ENCODE data around the gene HTR2C. TPM values are rescaled to one million over a fixed set of nuclear protein-coding genes. Genes with fewer than 3 reads are reported as not detected.

Gene HTR2C
- total and polyA plus RNA-seq, 2 of the 13 experiments (the other 11 are each of a cell fraction or from before 2014, with no cell fraction given): 0.01 TPM; not detected in 1

DNA sequence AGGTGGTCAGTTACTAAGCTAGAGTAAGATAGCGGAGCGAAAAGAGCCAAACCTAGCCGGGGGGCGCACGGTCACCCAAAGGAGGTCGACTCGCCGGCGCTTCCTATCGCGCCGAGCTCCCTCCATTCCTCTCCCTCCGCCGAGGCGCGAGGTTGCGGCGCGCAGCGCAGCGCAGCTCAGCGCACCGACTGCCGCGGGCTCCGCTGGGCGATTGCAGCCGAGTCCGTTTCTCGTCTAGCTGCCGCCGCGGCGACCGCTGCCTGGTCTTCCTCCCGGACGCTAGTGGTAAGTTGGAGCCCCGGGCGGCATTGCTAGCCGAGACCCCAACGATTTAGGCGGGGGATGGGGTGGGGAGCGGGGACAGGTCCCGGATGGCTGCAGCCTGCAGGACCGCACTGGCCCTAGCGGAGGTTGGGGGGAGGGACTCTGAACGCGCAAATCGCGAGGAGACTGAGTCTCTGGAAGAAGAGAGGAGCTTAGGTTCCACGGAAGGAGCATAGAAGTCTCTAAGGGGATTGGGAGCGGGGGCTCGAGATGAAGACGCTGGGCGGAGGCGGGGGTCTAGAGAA, 573 bp downstream of the HTR2C start:
- FAIRE-seq: no peak
- Histone ChIP-seq H3K4me2 (ENCODE audit: low read depth, low read length) (no peak overlapping the region), H3K9me3 (ENCODE audit: low read length) (no peaks in the 10 kb centered on the region), H3K9ac (ENCODE audit: insufficient read depth, low read depth, low read length) (no peak overlapping the region), H3K4me3 (replicated peaks in 1 of 3; ENCODE audit: insufficient read depth in 1 of 3, low read depth in 2 of 3, low read length in 3 of 3) (no peak overlapping the region), H3K27ac (ENCODE audit: extremely low read length, insufficient read depth, low read length) (no peak overlapping the region), H3K27me3 (ENCODE audit: control insufficient read depth in 1 of 2, insufficient read depth in 2 of 2, low read length in 2 of 2) (peaks cover 2 to 14% of the 10 kb centered on the region in 2 experiments; a peak in 2 of 5 replicates), H4K20me1 (ENCODE audit: insufficient read depth, low read length) (no peaks in the 10 kb centered on the region), H3K36me3 (replicated peaks in 1 of 2; ENCODE audit: control insufficient read depth in 1 of 2, insufficient read depth in 2 of 2, low read length in 2 of 2) (no peaks in the 10 kb centered on the region), H3K79me2 (ENCODE audit: insufficient read depth, low read length) (no peaks in the 10 kb centered on the region), H3K4me1 (ENCODE audit: insufficient read depth, low read length) (no peaks in the 10 kb centered on the region), H2AFZ (ENCODE audit: low read length) (no peak overlapping the region)
- DNase-seq (ENCODE audit: low spot score): no peak
- intact Hi-C loops (cut with micrococcal nuclease; ENCODE audit: unreplicated experiment) (no loop called here), in situ Hi-C loops (cut with HindIII; ENCODE audit: extremely low pct_ligation_motif_present, low pct_unique_long_range_greater_than_20kb) (no loop called here)
- CTCF ChIA-PET (ENCODE audit: low intra/inter-chr PET ratio, low total read pairs): no interaction called here
- BruUV-seq (replicated peaks): no TSS peak
- no peak for ATAC-seq
- TF ChIP-seq ZEB1 (IDR thresholded peaks at IDR 0.05; ENCODE audit: insufficient replicate concordance, low read depth): no peak
- TF ChIP-seq, protein P1, sequence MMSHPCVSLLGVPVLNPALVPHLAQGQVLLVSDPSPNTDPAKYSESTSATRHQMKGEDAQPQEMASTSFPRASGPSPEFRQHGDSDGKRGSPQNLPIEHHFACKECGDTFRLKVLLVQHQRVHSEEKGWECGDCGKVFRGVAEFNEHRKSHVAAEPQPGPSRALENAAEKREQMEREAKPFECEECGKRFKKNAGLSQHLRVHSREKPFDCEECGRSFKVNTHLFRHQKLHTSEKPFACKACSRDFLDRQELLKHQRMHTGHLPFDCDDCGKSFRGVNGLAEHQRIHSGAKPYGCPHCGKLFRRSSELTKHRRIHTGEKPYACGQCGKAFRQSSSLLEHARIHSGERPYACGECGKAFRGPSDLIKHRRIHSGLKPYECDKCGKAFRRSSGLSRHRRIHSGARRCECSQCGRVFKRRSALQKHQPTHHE (CRISPR knock-in tag; IDR thresholded peaks at IDR 0.05; ENCODE audit: borderline replicate concordance): no peak
- TF ChIP-seq, protein P2, sequence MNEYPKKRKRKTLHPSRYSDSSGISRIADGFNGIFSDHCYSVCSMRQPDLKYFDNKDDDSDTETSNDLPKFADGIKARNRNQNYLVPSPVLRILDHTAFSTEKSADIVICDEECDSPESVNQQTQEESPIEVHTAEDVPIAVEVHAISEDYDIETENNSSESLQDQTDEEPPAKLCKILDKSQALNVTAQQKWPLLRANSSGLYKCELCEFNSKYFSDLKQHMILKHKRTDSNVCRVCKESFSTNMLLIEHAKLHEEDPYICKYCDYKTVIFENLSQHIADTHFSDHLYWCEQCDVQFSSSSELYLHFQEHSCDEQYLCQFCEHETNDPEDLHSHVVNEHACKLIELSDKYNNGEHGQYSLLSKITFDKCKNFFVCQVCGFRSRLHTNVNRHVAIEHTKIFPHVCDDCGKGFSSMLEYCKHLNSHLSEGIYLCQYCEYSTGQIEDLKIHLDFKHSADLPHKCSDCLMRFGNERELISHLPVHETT (CRISPR knock-in tag; conservative IDR thresholded peaks at IDR 0.05): no peak
- 78% methylated on average over 50 of the region's 56 CpGs for WGBS (ENCODE audit: low lambda C conversion rate)
- POLR2A ChIA-PET: no interaction called here

Measured in HepG2 (cell line).